Renal cortex interstitium (tissue), 15 donors: ENCODE results near the gene LUC7L. TPM values are rescaled to one million over a fixed set of nuclear protein-coding genes. Genes with fewer than 3 reads are reported as not detected.
"Not testable (repeated sequence)": the region's sequence is repeated elsewhere in the genome, so short reads cannot be mapped to it uniquely, and the experiment has no call there.

Experiments used
- DNase-seq, 11 donors: peaks; one replicate each; pipeline ENCODE4 v3.0.0-alpha.2; 2013; ENCODE audit warnings: low read depth in 9 of 11, low spot score in 4 of 11; ENCODE audit errors: extremely low read depth in 1 of 11
- long read RNA-seq, 16 experiments: transcript quantifications; one replicate each; lab custom pipeline, GENCODE V29; 2026
- polyA plus RNA-seq, 3 donors: library from polyadenylated mRNA; unstranded; fragments of 120-200 nt; gene quantifications; one replicate each; pipeline ENCODE4 v1.2.1, GENCODE V29; 2013; ENCODE audit not compliant: insufficient read length in 3 of 3

The LUC7L gene
- polyA plus RNA-seq: 100 to 1,000 TPM; 120 to 175 (median 128) TPM
- long read RNA-seq, donor 1, partial matches to known transcripts: 0 of 7 reads
- long read RNA-seq, donor 1, other reads (novel, unspliced or antisense): 0 of 7 reads
- long read RNA-seq, donor 2, partial matches to known transcripts: 0 of 4 reads
- long read RNA-seq, donor 2, other reads (novel, unspliced or antisense): 0 of 4 reads
- long read RNA-seq, donor 3, transcript LUC7L-201 (10 exons, 1,456 nt): major isoform, 5 of 11 reads
- long read RNA-seq, donor 3, partial matches to known transcripts: 0 of 11 reads
- long read RNA-seq, donor 3, other reads (novel, unspliced or antisense): 0 of 11 reads
- long read RNA-seq, donor 4, partial matches to known transcripts: 8 of 16 reads
- long read RNA-seq, donor 4, other reads (novel, unspliced or antisense): 0 of 16 reads
- long read RNA-seq, donor 5: 0 reads
- long read RNA-seq, donor 6, partial matches to known transcripts: 15 of 24 reads
- long read RNA-seq, donor 6, other reads (novel, unspliced or antisense): 0 of 24 reads
- long read RNA-seq, donor 7, transcript LUC7L-201 (10 exons, 1,456 nt): major isoform, 8 of 23 reads
- long read RNA-seq, donor 7, partial matches to known transcripts: 8 of 23 reads
- long read RNA-seq, donor 7, other reads (novel, unspliced or antisense): 0 of 23 reads
- long read RNA-seq, donor 8: 0 reads
- long read RNA-seq, donor 9, transcript LUC7L-201 (10 exons, 1,456 nt): major isoform, 6 of 18 reads
- long read RNA-seq, donor 9, partial matches to known transcripts: 5 of 18 reads
- long read RNA-seq, donor 9, other reads (novel, unspliced or antisense): 0 of 18 reads
- long read RNA-seq, donor 10, transcript LUC7L-201 (10 exons, 1,456 nt): major isoform, 5 of 9 reads
- long read RNA-seq, donor 10, partial matches to known transcripts: 0 of 9 reads
- long read RNA-seq, donor 10, other reads (novel, unspliced or antisense): 0 of 9 reads
- long read RNA-seq, donor 11, partial matches to known transcripts: 6 of 13 reads
- long read RNA-seq, donor 11, other reads (novel, unspliced or antisense): 0 of 13 reads
- long read RNA-seq, donor 12, partial matches to known transcripts: 6 of 10 reads
- long read RNA-seq, donor 12, other reads (novel, unspliced or antisense): 0 of 10 reads
- long read RNA-seq, donor 13: 0 reads
- long read RNA-seq, donor 14, transcript LUC7L-201 (10 exons, 1,456 nt): major isoform, 5 of 6 reads
- long read RNA-seq, donor 14, partial matches to known transcripts: 0 of 6 reads
- long read RNA-seq, donor 14, other reads (novel, unspliced or antisense): 0 of 6 reads
- long read RNA-seq, donor 15, partial matches to known transcripts: 0 of 5 reads
- long read RNA-seq, donor 15, other reads (novel, unspliced or antisense): 0 of 5 reads
- long read RNA-seq, donor 16, transcript LUC7L-201 (10 exons, 1,456 nt): major isoform, 12 of 84 reads
- long read RNA-seq, donor 16, partial matches to known transcripts: 57 of 84 reads
- long read RNA-seq, donor 16, other reads (novel, unspliced or antisense): 0 of 84 reads

- DNase-seq: peak; percentile 74 to 92 (median 86)
Observed at GRCh38 chr16:228852-229730, at the start of gene LUC7L. LUC7L (minus strand) TSS chr16:229449; CDS start chr16:229339, 110 bp downstream.

- DNase-seq: no peak
Observed at GRCh38 chr16:278863-279366, 49.7 kb upstream of the LUC7L start.

DNA sequence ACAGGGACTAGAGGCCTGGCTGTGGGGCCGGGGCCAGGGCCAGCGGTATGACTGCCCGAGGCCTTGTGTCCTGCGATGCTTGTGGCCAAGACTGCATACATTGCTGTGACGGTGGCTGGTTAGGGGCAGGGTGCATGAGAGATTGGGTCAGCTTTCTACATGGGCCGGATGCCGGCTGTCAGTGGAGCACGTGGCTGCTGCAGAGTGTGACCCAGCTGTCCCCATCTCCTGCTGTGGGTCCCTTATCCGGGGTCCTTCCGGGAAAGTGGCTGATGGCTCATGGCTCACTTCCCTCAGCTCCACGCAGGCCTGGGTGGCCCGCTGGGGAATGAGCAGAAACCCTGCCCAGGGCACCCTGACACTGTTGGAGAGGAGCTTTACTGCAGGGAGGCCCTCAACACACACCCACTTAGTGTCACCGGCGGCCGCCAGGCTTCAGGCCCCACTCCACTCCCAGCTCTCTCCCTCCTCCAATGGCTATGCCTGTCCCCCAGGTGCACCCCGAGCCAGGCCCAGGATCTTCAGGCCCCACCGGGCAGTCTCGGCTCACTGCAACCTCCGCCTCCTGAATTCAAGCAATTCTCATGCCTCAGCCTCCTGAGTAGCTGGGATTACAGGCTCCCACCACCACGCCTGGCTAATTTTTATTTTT lies 47.3 kb upstream of the LUC7L start:
- no peak for DNase-seq

GRCh38 chr16:275786-276232 lies 46.6 kb upstream of the LUC7L start, which contains the start of gene RGS11:
RGS11 (minus strand) TSS chr16:275944; CDS start chr16:275911, 33 bp downstream.
- DNase-seq: no peak

GRCh38 chr16:275041-275641 lies 45.9 kb upstream of the LUC7L start:
- no peak for DNase-seq

DNA sequence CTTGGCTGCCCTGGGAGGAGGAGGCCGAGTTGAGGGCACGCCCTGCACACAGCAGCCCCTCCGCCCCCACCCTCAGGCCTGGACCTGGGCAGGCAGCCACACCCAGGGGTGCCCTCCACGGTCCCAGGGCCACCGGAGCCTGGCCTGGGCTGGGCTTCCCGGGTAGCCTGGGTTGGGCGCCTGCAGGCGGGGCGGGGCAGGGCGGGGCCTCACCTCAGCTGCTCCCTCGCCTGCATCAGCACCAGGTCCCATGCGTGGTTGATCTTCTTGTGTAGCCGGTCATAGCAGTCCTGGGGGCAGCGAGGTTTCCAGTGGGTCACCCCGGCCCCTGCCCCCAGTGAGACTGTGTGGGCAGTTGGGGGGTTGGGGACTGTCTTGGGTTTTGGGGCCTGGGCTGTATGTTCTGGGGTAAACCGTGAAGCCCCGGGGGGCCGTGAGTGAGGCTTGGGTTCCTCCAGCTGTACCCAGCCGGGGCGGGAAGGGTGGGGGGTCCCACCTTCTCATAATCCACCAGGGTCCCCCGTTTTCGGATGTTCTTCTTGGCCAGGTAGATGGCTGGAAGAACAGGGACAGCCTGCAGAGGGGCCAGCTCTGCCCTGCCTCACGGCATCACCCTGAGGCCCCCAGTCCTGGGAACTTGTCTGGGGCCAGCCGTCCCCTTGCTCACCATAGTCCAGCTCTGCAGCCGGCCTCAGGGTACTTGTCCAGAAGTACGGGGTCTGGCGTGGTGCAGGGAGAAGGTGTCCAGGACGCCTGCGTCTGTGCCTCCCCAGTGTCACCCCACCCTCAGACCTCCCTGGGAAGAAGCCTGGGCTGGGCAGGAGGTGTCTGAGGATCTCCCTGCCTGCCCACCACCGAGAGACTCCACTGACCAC lies 44.5 kb upstream of the LUC7L start:
- DNase-seq: no peak

DNA sequence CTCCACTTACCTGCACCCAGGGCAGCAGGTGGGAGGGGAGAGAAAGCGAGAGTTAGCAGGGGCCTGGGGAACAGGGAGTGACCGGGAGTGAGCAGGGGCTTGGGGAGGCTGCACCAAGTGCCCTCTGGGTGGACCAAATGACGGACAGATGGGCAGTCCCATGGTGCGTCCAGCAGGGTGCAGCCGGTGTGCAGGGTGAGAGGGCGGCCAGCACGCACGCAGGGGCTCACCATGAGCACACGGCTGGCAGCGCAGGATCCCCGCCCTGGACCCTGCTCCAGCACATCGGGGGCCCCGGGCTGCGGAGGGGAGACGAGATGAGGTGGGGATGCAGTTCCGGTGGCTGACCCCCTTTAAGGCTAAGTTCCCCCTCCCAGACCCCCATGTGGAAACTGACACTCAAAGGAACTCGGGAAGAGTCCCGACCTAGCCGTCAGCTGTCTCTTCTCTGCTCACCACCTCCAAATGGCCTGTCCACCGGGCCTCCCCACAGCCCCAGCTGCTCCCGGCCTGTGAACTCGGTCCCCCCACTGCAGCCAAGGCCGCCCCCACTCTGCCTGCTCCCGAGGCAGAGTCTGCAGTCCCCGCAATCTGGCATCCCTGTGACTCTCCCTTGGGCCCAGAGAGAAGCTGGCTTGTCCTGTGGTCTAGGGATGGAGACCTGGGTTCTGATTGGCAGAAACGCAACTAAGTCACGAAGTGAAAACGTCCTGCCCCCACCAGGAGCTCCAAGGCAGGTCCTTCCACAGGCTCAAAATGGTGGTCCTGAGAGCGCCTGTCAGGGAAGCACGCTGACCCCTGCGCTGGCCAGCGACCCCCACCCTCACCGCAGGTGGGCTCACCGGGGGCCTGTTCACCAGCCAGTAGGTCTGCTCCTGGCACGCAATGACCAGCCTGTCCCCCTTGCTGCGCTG lies 43.6 kb upstream of the LUC7L start:
- DNase-seq: no peak

- no peak for DNase-seq
Observed at GRCh38 chr16:270381-271255, 41.4 kb upstream of the LUC7L start.

DNA sequence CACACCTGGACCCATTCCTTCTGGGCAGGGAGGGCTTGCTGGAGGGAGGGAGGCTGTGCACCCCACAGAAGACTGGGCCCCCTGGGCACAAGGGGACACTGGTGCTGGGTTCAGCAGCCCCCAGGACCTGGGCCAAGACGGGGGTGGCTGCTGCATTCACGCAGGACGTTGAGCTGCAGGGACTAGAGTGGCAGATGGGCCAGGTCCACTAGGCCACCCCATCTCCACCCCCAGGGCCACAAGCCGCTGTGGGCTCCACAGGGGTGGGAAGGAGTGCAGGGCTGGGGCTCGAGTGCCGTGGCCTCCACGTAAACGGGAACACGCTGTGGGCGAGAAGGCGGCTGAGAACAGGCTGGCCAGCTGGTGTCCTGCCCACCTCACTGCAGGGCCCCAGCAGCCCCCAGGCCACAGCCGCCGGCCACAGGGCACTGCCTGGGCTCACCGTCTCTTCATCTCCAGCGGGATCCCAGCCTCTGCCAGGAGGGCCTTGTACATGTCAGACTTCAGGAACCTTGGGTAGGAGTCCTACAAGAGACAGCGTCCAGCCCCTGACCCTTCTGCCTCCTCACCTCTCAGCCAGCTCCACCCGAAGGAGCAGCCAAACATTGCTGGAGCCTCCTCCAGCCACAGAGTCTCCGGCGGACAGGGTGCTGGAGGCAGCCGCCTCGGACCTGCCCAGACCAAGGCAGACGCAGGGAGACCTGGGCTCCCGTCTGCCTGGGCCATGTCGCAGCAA lies 40.0 kb upstream of the LUC7L start:
- no peak for DNase-seq

DNA sequence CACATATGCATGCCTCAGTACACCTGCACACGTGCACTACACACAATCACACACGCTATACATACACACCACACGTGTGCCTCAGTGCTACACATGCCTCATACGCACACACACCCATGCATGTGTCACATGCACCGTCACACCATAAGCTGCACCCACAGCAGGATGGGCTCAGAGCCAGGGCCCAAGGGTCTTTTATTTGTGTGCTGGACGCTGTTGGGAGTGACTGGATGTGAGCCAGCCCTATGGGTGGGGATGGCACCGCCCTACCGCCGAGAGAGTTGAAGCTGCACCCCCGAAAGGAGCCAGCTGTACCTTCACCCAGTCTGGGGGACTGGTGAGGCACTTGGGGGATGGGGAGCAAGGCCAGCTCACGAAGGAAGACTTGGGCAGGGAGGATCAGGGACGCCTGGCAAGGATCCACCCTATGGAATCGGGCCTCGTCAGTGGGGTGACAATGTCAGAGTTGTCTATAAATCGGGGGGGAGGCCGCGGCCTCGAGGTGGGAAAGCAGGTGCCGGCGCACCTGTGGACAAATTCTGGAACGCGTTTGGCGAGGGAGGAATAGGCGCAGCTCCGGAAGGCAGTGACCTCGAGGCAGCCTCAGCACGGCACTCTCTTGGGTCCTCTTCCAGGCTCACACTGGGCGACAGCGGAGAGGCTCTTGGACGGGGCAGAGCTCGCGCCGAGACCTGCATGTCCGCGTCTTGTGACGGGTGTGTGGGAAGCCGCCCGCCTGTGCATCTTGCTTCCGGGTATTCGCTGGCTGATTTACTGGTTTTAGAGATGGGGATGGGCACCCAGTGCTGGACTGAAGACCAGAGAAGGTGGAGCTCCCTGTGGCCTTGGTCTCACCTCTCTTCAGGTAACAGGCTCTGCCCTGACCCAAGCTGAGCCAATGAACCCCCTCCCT lies 39.1 kb upstream of the LUC7L start:
- no peak for DNase-seq

DNA sequence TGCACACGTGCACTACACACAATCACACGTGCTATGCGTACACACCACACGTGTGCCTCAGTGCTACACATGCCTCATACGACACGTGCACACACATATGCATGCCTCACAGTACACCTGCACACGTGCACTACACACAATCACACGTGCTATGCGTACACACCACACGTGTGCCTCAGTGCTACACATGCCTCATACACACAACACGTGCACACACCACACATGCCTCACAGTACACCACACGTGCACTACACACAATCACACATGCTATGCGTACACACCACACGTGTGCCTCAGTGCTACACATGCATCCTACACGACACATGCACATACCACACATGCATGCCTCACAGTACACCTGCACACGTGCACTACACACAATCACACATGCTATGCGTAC lies 38.3 kb upstream of the LUC7L start:
- not testable (repeated sequence) for DNase-seq
